Stimulated activated CD8-positive, alpha-beta memory T cell treated with anti-CD3 and anti-CD28 coated beads, Interleukin-7, amount 100 ng/mL, for 1 hour (primary cell): Measurements from ENCODE around the gene TEKT5.
"Not testable (repeated sequence)": the region's sequence is repeated elsewhere in the genome, so short reads cannot be mapped to it uniquely, and the experiment has no call there.

Experiments used
- DNase-seq, 2 donors: peaks; one replicate each; pipeline ENCODE4 v3.0.0-alpha.2; 2020; ENCODE audit warnings: low read depth in 2 of 2

Gene TEKT5

GRCh38 chr16:10684511-10685151 lies 10.1 kb downstream of the TEKT5 start:
- DNase-seq = no peak

DNA sequence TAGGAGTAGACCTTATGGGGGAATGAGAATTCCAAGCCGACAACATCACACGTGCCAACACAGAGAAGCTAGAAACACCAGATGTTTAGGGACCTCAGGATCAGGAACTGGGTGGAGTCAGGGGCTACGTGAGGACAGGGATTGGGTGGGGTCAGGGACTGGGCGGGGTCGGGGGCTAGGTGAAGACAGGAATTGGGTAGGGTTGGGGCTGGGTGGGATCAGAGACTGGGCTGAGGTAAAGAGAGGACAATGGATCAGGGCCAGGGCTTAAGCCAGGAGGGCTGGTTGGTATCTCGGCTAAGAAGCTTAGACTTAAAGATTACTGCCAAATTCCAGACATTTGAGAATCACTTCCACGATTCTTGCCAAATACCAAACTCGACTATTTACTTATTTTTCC lies 11.6 kb downstream of the TEKT5 start:
- DNase-seq = no peak

- DNase-seq = no peak
Measured at GRCh38 chr16:10682604-10683003, 12.1 kb downstream of the TEKT5 start.

DNA sequence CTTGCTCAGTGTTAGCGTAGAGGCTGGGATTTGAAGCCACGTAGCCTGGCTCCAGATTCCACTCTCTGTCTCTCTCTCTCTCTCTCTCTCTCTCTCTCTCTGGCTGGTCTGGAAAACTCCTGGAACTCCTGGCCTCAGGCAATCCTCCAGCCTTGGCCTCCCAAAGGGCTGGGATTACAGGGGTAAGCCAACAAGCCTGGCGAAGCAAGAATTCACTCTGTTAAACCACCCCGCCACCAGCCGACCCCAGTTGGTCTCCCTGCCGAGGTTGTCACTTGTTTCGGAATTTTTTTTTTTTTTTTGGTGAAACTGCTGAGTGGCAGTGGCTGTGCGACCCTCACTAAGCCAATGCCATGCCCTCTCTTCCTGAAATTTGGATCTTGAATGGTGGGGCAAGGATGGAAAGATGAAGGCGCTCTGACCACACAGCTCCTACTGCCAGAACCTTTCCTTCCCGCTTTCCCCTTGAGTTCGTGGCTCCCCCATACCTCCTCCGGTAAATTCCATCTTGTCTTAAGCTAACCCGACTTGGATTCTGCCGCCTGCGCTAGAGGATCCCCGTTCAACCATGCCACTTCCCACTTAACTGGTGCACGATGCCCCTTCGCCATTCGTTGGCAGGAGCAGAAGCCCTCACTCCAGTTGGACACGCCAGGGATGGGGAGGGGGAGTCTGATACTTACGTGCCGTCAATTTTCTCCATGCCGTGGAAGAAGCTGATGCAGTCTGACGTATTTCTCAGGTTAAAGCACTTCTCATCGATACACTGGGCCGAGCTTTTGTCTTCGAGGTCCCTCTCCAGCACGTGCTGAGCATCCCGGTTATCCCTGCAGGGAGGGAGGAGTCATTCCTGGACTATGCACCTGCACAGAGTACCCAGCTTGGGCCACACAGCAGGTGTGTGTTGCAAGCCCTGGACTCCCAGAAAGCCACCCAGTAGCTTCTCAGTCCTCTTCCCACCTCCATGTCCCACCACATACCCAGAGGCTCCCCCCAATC lies 13.1 kb downstream of the TEKT5 start:
- no peak for DNase-seq

DNA sequence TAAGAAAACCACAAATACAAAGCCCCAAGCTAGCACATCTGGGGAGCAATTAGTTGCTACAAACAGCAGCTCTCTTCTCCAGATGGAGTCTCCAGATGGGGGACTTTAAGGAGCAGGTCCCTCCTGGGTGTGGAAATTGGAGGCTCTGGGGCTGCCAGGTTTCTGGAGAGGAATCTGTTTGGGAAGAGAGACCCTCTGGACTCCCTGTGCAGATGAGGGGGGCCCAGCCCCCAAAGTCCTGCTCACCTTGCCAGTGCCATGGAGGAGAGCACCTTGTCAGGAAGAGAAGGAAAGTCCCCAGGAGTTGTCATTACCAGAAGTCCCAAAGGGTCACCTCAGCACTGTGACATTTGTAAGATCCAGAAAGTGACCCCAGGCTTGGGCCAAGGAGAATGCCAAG lies 14.8 kb downstream of the TEKT5 start:
- DNase-seq = no peak

DNA sequence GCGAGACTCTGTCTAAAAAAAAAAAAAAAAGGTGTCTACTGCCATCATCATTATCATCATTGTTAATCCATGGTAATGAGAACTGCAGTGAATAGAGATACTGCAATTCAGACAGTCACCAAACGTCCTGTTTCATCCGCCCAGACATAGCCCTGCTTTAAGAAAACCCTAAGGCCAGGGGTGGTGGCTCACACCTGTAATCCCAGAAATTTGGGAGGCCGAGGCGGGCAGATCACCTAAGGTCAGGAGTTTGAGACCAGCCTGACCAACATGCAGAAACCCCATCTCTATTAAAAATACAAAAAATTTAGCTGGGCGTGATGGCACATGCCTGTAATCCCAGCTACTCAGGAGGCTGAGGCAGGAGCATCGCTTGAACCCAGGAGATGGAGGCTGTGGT lies 15.3 kb downstream of the TEKT5 start:
- DNase-seq = not testable (repeated sequence)

GRCh38 chr16:10678655-10679054 lies 16.1 kb downstream of the TEKT5 start:
- no peak for DNase-seq

GRCh38 chr16:10676284-10676683 lies 18.4 kb downstream of the TEKT5 start:
- no peak for DNase-seq

DNA sequence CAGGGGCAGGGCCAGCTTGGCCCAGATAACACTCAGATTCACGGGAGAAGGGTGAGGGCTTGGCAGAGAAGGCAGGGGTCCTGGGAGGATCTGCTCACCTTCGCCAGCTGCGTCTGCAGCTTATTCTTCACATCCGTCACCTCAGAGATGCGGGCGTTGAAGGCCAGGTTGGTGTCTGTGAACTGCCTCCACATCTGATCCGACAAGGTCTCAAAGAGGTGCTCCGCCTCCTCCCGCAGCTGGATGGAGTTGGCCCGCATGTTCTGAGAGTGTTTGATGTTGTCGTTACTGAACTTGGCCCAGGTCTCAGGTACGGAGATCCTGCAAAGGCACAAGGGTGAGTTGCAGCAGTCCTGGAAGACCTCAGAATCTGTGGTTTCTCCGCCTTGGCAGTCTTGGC lies 18.9 kb downstream of the TEKT5 start:
- no peak for DNase-seq

GRCh38 chr16:10675216-10675615 lies 19.5 kb downstream of the TEKT5 start:
- no peak for DNase-seq

GRCh38 chr16:10671729-10672128 lies 23.0 kb downstream of the TEKT5 start:
- DNase-seq = no peak

DNA sequence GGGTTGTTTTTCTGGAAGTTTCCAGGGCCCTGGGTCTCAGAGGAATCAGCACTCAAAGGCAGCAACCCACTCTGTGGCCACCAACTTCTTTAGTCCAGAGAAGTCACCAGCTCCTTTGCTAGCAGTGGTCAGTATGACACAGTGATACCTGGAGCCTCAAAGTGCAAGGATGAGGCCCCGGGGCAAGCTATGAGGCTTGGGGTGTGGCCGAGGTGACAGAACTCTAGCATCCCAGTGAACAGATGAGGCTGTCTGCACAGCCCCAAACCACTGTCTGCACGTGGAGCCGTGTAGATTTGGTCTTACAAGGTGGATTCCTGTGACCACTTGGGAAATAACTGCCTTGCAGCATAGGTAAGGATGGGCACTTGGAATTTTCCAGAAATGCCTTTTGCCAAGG lies 24.9 kb downstream of the TEKT5 start:
- DNase-seq = no peak

GRCh38 chr16:10668322-10669045 lies 26.2 kb downstream of the TEKT5 start:
- DNase-seq = no peak

- no peak for DNase-seq
Measured at GRCh38 chr16:10667239-10667638, 27.5 kb downstream of the TEKT5 start.

GRCh38 chr16:10666291-10666690 lies 28.4 kb downstream of the TEKT5 start:
- DNase-seq = no peak

DNA sequence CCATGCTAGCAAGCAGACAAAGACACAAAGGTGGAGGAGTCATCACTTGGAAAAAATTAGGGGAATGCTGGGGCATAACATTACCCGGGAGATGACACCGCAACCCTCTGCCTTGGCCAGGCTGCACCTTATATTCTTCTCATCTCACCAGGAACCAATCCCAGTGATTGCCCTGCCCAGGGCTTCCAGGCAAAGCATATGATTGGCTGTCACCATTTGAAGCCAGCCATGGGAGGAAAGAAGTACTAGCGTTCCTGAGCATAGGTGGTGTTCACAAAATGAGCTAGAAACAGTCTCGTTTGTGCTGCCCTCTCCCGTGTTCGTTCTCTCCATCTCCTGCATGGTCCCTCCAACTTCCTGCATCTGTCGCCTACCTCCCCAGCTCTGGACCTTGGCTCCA lies 29.6 kb downstream of the TEKT5 start:
- DNase-seq = no peak

DNA sequence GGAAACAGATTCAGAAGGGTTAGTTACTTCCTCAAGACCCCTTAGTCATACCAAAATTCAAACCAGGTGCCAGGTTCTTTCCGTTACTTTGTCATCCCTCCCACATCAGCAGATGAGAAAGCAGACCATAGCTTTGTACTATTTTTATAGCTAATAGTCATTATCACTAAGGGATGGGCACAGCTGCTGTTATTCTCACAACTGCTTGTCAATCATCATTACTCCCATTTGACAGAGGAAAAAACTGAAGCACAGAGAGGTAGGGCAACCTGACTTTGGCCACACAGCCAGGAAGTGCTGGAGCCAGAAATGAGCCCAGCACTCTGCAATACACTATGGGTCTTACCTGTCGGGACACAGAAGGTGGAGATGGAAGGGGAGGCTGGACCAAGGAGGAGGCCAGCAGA lies 30.0 kb downstream of the TEKT5 start:
- no peak for DNase-seq

GRCh38 chr16:10663744-10664143 lies 31.0 kb downstream of the TEKT5 start:
- DNase-seq = no peak

DNA sequence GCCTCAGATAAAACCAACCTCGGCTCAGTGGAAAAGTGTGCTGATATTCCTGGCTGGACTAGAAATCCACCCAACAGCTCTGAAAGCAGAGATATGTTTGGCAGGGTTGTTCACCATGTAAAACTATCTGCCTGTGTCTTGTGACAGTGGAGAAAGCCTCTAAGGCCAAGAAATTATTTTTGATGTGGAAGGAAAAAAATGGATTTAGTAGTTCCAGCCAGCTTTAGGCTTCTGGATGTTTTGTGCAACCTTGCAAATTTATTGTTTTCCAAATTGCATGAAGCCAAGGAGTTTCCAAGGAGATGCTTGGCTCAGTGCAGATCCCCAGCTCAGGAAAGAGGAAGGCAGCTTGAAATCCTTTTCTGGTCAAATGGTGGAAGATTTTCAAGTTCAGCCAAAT lies 31.6 kb downstream of the TEKT5 start:
- no peak for DNase-seq

DNA sequence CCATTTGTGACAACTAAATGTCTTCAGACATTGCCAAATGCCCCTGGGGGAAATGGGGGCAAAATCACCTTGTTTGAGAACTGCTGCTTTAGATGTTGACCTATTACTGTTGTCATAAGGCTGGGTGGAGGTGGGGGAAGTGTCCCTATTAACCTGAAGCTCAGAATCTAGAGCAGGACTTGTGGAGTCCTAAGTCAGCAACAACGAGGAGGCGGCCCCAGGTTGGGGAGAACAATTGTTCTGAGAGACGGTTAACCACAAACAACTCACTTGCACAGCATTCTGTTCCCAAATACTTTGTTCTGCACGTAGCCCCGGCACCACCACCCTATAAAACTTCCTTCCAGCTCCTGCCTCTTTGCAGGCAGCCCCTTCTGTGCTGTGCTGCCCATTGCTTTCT lies 32.5 kb downstream of the TEKT5 start:
- no peak for DNase-seq

DNA sequence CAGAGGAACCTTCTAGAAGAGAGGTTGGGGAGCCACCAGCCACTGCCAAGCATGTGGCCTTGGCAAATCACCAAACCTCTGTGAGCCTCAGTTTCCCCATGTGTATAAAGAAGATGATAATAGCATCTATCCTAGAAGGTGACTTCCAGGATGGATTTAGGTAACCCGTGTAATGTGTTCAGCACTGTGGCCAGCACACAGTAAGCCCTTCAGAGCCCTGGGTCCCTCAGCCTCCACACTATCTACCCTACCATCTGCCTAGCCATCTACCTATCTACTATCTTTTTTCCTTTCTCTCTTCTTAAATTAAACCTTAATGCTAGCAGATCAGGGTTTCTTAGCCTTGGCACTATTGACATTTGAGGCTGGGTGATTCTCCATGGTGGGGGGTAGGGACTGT lies 33.0 kb downstream of the TEKT5 start:
- DNase-seq = no peak

GRCh38 chr16:10660950-10661635 lies 33.6 kb downstream of the TEKT5 start:
- DNase-seq = no peak
